HT-29 (cell line): ENCODE data around the gene OCA2. TPM values are rescaled to one million over a fixed set of nuclear protein-coding genes. Genes with fewer than 3 reads are reported as not detected.
"Not testable (repeated sequence)": the region's sequence is repeated elsewhere in the genome, so short reads cannot be mapped to it uniquely, and the experiment has no call there.

Source experiments
- DNase-seq: peaks from one replicate; pipeline ENCODE4 v3.0.0-alpha.2; 2015; ENCODE audit warnings: low spot score
- total RNA-seq: library from RNA; depleted of rRNA; stranded (reverse); fragments of >200 nt; shearing (Covaris generic); gene quantifications from 2 replicates; pipeline ENCODE4 v1.2.3, GENCODE V29; 2014; rRNA removed

OCA2 gene
- total RNA-seq, 1 experiment from 2014 or later: not detected

GRCh38 chr15:27730868-27731267 is 368.2 kb downstream of the OCA2 start:
- no peak for DNase-seq

GRCh38 chr15:27725731-27726130 is 373.4 kb downstream of the OCA2 start:
- no peak for DNase-seq

- no peak for DNase-seq
These were observed 375.3 kb downstream of the OCA2 start for GRCh38 chr15:27723821-27724220.

GRCh38 chr15:27722102-27722501 is 377.0 kb downstream of the OCA2 start:
- no peak for DNase-seq

GRCh38 chr15:27714675-27715074 is 384.4 kb downstream of the OCA2 start:
- DNase-seq: peak; percentile 4

GRCh38 chr15:27713850-27714249 is 385.3 kb downstream of the OCA2 start:
- not testable (repeated sequence) for DNase-seq

GRCh38 chr15:27707257-27707656 is 391.9 kb downstream of the OCA2 start:
- no peak for DNase-seq

GRCh38 chr15:27706300-27706699 is 392.8 kb downstream of the OCA2 start:
- DNase-seq: no peak

GRCh38 chr15:27705056-27705455 is 394.1 kb downstream of the OCA2 start:
- no peak for DNase-seq

Other genes with a start within 250 kb of the OCA2 start
- gene HERC2, start 222.9 kb upstream of the OCA2 start, total RNA-seq: 82.9 and 84.9 TPM in 2 replicates